ENCODE data around the gene SYNE2.

SYNE2 gene

GRCh38 chr14:64227856-64228255 lies 375.1 kb downstream of the SYNE2 start:
- Histone ChIP-seq H3K27me3 (peaks cover 0 to 23% (median 5%) of the 10 kb centered on the region in 11 experiments; a peak in 5 of 22 replicates), H3K36me3 (peaks cover 6 to 42% (median 26%) of the 10 kb centered on the region in 11 experiments; a peak in 17 of 22 replicates), H3K4me2 (peak overlapping the region in 8 of 11 experiments; percentile 57 to 89 (median 73); a peak in 16 of 22 replicates), H3K4me3 (no peak overlapping the region), H3K9me3 (replicated peaks in 1 of 11) (no peaks in the 10 kb centered on the region), H3K9ac (no peak overlapping the region), H3K27ac (no peak overlapping the region), H4K20me1 (peaks cover 0 to 20% (median 0%) of the 10 kb centered on the region in 11 experiments; a peak in 4 of 22 replicates), H3K4me1 (peaks cover 19 to 54% (median 46%) of the 10 kb centered on the region in 10 experiments)
- TF ChIP-seq Cebpa-rat (IDR thresholded peaks at IDR 0.05): no peak

DNA sequence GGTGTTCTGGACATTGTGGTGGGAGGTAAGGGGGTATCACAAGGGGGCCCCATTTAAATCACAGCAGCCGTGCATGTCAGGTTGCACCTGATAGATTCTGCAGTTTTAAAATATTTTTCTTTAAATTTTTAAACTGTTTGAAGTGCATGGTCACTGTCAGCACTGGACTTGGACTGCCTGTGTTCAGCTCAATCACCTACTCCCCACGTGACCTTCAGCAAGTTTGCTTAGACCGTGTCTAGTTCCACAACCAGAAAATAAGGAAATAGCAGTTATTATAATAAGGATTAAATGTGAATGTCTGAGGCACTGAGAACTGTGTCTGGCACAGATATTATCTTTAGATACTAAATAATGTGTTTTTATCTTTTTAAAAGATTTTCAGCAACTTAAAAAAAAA lies 376.7 kb downstream of the SYNE2 start:
- peaks cover 0 to 26% (median 0%) of the 10 kb centered on the region in 11 experiments; a peak in 6 of 22 replicates for H4K20me1 ChIP-seq
- peaks cover 0 to 39% (median 8%) of the 10 kb centered on the region in 11 experiments; a peak in 11 of 22 replicates for H3K27me3 ChIP-seq
- H3K36me3 ChIP-seq: peaks cover 6 to 27% (median 16%) of the 10 kb centered on the region in 11 experiments; a peak in 17 of 22 replicates
- H3K4me3 ChIP-seq: no peak overlapping the region
- no peaks in the 10 kb centered on the region for H3K9me3 ChIP-seq (replicated peaks in 1 of 11)
- no peak overlapping the region for H3K4me2 ChIP-seq
- no peak overlapping the region for H3K27ac ChIP-seq
- peaks cover 24 to 50% (median 45%) of the 10 kb centered on the region in 10 experiments for H3K4me1 ChIP-seq
- H3K9ac ChIP-seq: no peak overlapping the region
- no peak for TF ChIP-seq Cebpa-rat (IDR thresholded peaks at IDR 0.05)

- H3K4me3 ChIP-seq: no peak overlapping the region
- peaks cover 47 to 63% (median 56%) of the 10 kb centered on the region in 10 experiments for H3K4me1 ChIP-seq
- H3K4me2 ChIP-seq: peak overlapping the region; percentile 48 to 83 (median 73)
- TF ChIP-seq Cebpa-rat (IDR thresholded peaks at IDR 0.05): peak in 2 of 11 experiments; percentile 15 to 36; a peak in 3 of 22 replicates
- H3K36me3 ChIP-seq: peaks cover 0 to 14% (median 10%) of the 10 kb centered on the region in 11 experiments; a peak in 12 of 22 replicates
- H3K27me3 ChIP-seq: peaks cover 0 to 50% (median 10%) of the 10 kb centered on the region in 11 experiments; a peak in 12 of 22 replicates
- H4K20me1 ChIP-seq: peaks cover 0 to 15% (median 0%) of the 10 kb centered on the region in 11 experiments; a peak in 7 of 22 replicates
- H3K27ac ChIP-seq: peak overlapping the region in 9 of 11 experiments; percentile 11 to 65 (median 45); a peak in 17 of 22 replicates
- peak overlapping the region in 1 of 11 experiments; percentile 20; a peak in 2 of 22 replicates for H3K9ac ChIP-seq
- H3K9me3 ChIP-seq (replicated peaks in 1 of 11): no peaks in the 10 kb centered on the region
Observed at GRCh38 chr14:64232095-64232838, 379.5 kb downstream of the SYNE2 start.

- peak overlapping the region in 9 of 11 experiments; percentile 11 to 65 (median 45); a peak in 16 of 22 replicates for H3K27ac ChIP-seq
- H3K36me3 ChIP-seq: peaks cover 0 to 14% (median 8%) of the 10 kb centered on the region in 11 experiments; a peak in 11 of 22 replicates
- peak overlapping the region; percentile 48 to 83 (median 73) for H3K4me2 ChIP-seq
Observed at GRCh38 chr14:64232944-64233343, 380.1 kb downstream of the SYNE2 start.

GRCh38 chr14:64233531-64234190 lies 380.9 kb downstream of the SYNE2 start:
- Histone ChIP-seq H3K9ac (no peak overlapping the region), H4K20me1 (peaks cover 0 to 15% (median 0%) of the 10 kb centered on the region in 11 experiments; a peak in 7 of 22 replicates), H3K4me3 (no peak overlapping the region), H3K4me1 (peaks cover 44 to 56% (median 48%) of the 10 kb centered on the region in 10 experiments), H3K9me3 (replicated peaks in 1 of 11) (no peaks in the 10 kb centered on the region), H3K27ac (peak overlapping the region in 1 of 11 experiments; percentile 32; a peak in 1 of 22 replicates), H3K4me2 (peak overlapping the region in 8 of 11 experiments; percentile 48 to 92 (median 72); a peak in 6 of 22 replicates), H3K27me3 (peaks cover 0 to 39% (median 7%) of the 10 kb centered on the region in 11 experiments; a peak in 12 of 22 replicates), H3K36me3 (peaks cover 0 to 11% (median 6%) of the 10 kb centered on the region in 11 experiments; a peak in 10 of 22 replicates)
- TF ChIP-seq Cebpa-rat (IDR thresholded peaks at IDR 0.05): no peak

More at GRCh38 chr14:64232944-64233343, 380.1 kb downstream of the SYNE2 start:
- H4K20me1 ChIP-seq: peaks cover 0 to 15% (median 0%) of the 10 kb centered on the region in 11 experiments; a peak in 7 of 22 replicates
- peaks cover 44 to 57% (median 50%) of the 10 kb centered on the region in 10 experiments for H3K4me1 ChIP-seq
- no peak for TF ChIP-seq Cebpa-rat (IDR thresholded peaks at IDR 0.05)
- peaks cover 0 to 45% (median 10%) of the 10 kb centered on the region in 11 experiments; a peak in 12 of 22 replicates for H3K27me3 ChIP-seq
- H3K9ac ChIP-seq: no peak overlapping the region; a peak in 1 of 22 replicates
- no peaks in the 10 kb centered on the region for H3K9me3 ChIP-seq (replicated peaks in 1 of 11)
- H3K4me3 ChIP-seq: no peak overlapping the region

- Histone ChIP-seq H3K9ac (peak overlapping the region in 1 of 11 experiments; percentile 36; a peak in 1 of 22 replicates), H3K36me3 (no peaks in the 10 kb centered on the region), H3K27ac (peak overlapping the region in 3 of 11 experiments; percentile 18 to 52 (median 29); a peak in 4 of 22 replicates), H3K4me3 (no peak overlapping the region; a peak in 1 of 20 replicates), H3K4me1 (peaks cover 44 to 59% (median 48%) of the 10 kb centered on the region in 10 experiments), H4K20me1 (peaks cover 0 to 15% (median 0%) of the 10 kb centered on the region in 11 experiments; a peak in 7 of 22 replicates), H3K27me3 (peaks cover 0 to 28% (median 6%) of the 10 kb centered on the region in 11 experiments; a peak in 12 of 22 replicates), H3K9me3 (replicated peaks in 1 of 11) (no peaks in the 10 kb centered on the region), H3K4me2 (peak overlapping the region; percentile 34 to 92 (median 61))
- TF ChIP-seq Cebpa-rat (IDR thresholded peaks at IDR 0.05): no peak
Observed at GRCh38 chr14:64234877-64235651, 382.3 kb downstream of the SYNE2 start.

GRCh38 chr14:64235652-64236640 lies 383.1 kb downstream of the SYNE2 start:
- TF ChIP-seq Cebpa-rat (IDR thresholded peaks at IDR 0.05): no peak
- Histone ChIP-seq H3K27ac (peak overlapping the region in 4 of 11 experiments; percentile 5 to 52 (median 24); a peak in 4 of 22 replicates), H3K4me2 (peak overlapping the region; percentile 34 to 92 (median 61)), H3K4me3 (no peak overlapping the region; a peak in 1 of 20 replicates), H3K36me3 (no peaks in the 10 kb centered on the region), H3K27me3 (peaks cover 0 to 28% (median 6%) of the 10 kb centered on the region in 11 experiments; a peak in 12 of 22 replicates), H3K9ac (peak overlapping the region in 1 of 11 experiments; percentile 36; a peak in 1 of 22 replicates), H3K4me1 (peaks cover 44 to 59% (median 47%) of the 10 kb centered on the region in 10 experiments), H4K20me1 (peaks cover 0 to 15% (median 0%) of the 10 kb centered on the region in 11 experiments; a peak in 7 of 22 replicates), H3K9me3 (replicated peaks in 1 of 11) (no peaks in the 10 kb centered on the region)
